ENCODE results near the gene GLIPR2. TPM values are rescaled to one million over a fixed set of nuclear protein-coding genes. Genes with fewer than 3 reads are reported as not detected.

The GLIPR2 gene
- total RNA-seq, 4 donors from 2014 or later = 51.3 to 84.9 (median 59.6) TPM

GRCh38 chr9:36112516-36112915 lies 24.0 kb upstream of the GLIPR2 start:
- intact Hi-C loops (cut with DNase I) = no loop called here
- DNase-seq (ENCODE audit: extremely low spot score) = no peak
- no peaks in the 10 kb centered on the region for H3K9me3 ChIP-seq
- no peak overlapping the region for H3K27ac ChIP-seq (replicated peaks in 1 of 4)
- TF ChIP-seq EP300 (IDR thresholded peaks at IDR 0.05) (no peak), POLR2AphosphoS5 (IDR thresholded peaks at IDR 0.05) (no peak), POLR2A (IDR thresholded peaks at IDR 0.05; ENCODE audit: low read depth) (no peak), CTCF (IDR thresholded peaks at IDR 0.05) (no peak)
- no peaks in the 10 kb centered on the region for H3K4me1 ChIP-seq
- no peak overlapping the region for H3K4me3 ChIP-seq
- WGBS = 100% methylated on average over 3 of the region's 3 CpGs
- H3K36me3 ChIP-seq = peaks cover 5 to 53% (median 26%) of the 10 kb centered on the region in 4 donors
- H3K27me3 ChIP-seq = no peaks in the 10 kb centered on the region

- Histone ChIP-seq H3K4me3 (no peak overlapping the region), H3K4me1 (no peaks in the 10 kb centered on the region), H3K27ac (replicated peaks in 1 of 4) (no peak overlapping the region), H3K36me3 (peaks cover 0 to 56% (median 31%) of the 10 kb centered on the region in 4 donors), H3K27me3 (no peaks in the 10 kb centered on the region), H3K9me3 (no peaks in the 10 kb centered on the region)
- TF ChIP-seq CTCF (IDR thresholded peaks at IDR 0.05) (no peak), POLR2AphosphoS5 (IDR thresholded peaks at IDR 0.05) (no peak), POLR2A (IDR thresholded peaks at IDR 0.05; ENCODE audit: low read depth) (no peak), EP300 (IDR thresholded peaks at IDR 0.05) (no peak)
- WGBS = 74% methylated on average over 2 of the region's 2 CpGs
- intact Hi-C loops (cut with DNase I) = no loop called here
- DNase-seq (ENCODE audit: extremely low spot score) = no peak
These were observed 22.5 kb upstream of the GLIPR2 start for GRCh38 chr9:36113999-36114398.

GRCh38 chr9:36116593-36116992 lies 19.9 kb upstream of the GLIPR2 start:
- Histone ChIP-seq H3K4me3 (no peak overlapping the region), H3K36me3 (peaks cover under 1 to 62% (median 36%) of the 10 kb centered on the region in 4 donors), H3K4me1 (no peaks in the 10 kb centered on the region), H3K9me3 (no peaks in the 10 kb centered on the region), H3K27me3 (no peaks in the 10 kb centered on the region), H3K27ac (replicated peaks in 1 of 4) (no peak overlapping the region)
- intact Hi-C loops (cut with DNase I) = no loop called here
- TF ChIP-seq POLR2A (IDR thresholded peaks at IDR 0.05; ENCODE audit: low read depth) = no peak
- no peak for TF ChIP-seq CTCF (IDR thresholded peaks at IDR 0.05)
- TF ChIP-seq EP300 (IDR thresholded peaks at IDR 0.05) = no peak
- TF ChIP-seq POLR2AphosphoS5 (IDR thresholded peaks at IDR 0.05) = no peak
- WGBS = 88% methylated on average over 3 of the region's 3 CpGs
- no peak for DNase-seq (ENCODE audit: extremely low spot score)

GRCh38 chr9:36118201-36118600 lies 18.3 kb upstream of the GLIPR2 start:
- Histone ChIP-seq H3K27me3 (no peaks in the 10 kb centered on the region), H3K4me3 (no peak overlapping the region), H3K36me3 (peaks cover 4 to 68% (median 49%) of the 10 kb centered on the region in 4 donors), H3K4me1 (no peaks in the 10 kb centered on the region), H3K9me3 (no peaks in the 10 kb centered on the region), H3K27ac (replicated peaks in 1 of 4) (no peak overlapping the region)
- no peak for DNase-seq (ENCODE audit: extremely low spot score)
- WGBS = 95% methylated on average over 2 of the region's 2 CpGs
- intact Hi-C loops (cut with DNase I) = no loop called here
- TF ChIP-seq POLR2AphosphoS5 (IDR thresholded peaks at IDR 0.05) (no peak), CTCF (IDR thresholded peaks at IDR 0.05) (no peak), POLR2A (IDR thresholded peaks at IDR 0.05; ENCODE audit: low read depth) (no peak), EP300 (IDR thresholded peaks at IDR 0.05) (no peak)

- H3K4me3 ChIP-seq = no peak overlapping the region
- no peaks in the 10 kb centered on the region for H3K27me3 ChIP-seq
- H3K4me1 ChIP-seq = no peaks in the 10 kb centered on the region
- peaks cover 4 to 73% (median 48%) of the 10 kb centered on the region in 4 donors for H3K36me3 ChIP-seq
- no peaks in the 10 kb centered on the region for H3K9me3 ChIP-seq
- TF ChIP-seq POLR2A (IDR thresholded peaks at IDR 0.05; ENCODE audit: low read depth) (no peak), EP300 (IDR thresholded peaks at IDR 0.05) (no peak), POLR2AphosphoS5 (IDR thresholded peaks at IDR 0.05) (no peak), CTCF (IDR thresholded peaks at IDR 0.05) (no peak)
- no peak overlapping the region for H3K27ac ChIP-seq (replicated peaks in 1 of 4)
- intact Hi-C loops (cut with DNase I) = no loop called here
- no peak for DNase-seq (ENCODE audit: extremely low spot score)
- WGBS = 87% methylated on average over 11 of the region's 15 CpGs
These were observed 17.8 kb upstream of the GLIPR2 start for GRCh38 chr9:36118706-36119105.
